ENCODE results near the gene SLC22A25.

The SLC22A25 gene

GRCh38 chr11:63242089-63242781, 1.2 kb downstream of the SLC22A25 start (continued):
- no peak for TF ChIP-seq ZNF704 (tag by site-specific recombination; IDR thresholded peaks at IDR 0.05)
- no peak for TF ChIP-seq PRDM2 (tag by site-specific recombination; IDR thresholded peaks at IDR 0.05; ENCODE audit: borderline replicate concordance)
- no peak for TF ChIP-seq ZNF571 (tag by site-specific recombination; IDR thresholded peaks at IDR 0.05)

GRCh38 chr11:63240791-63241379, 2.5 kb downstream of the SLC22A25 start:
- Histone ChIP-seq H3K36me3 (ENCODE audit: control insufficient read depth in 2 of 2, insufficient read depth in 1 of 2, low read length in 2 of 2) (no peaks in the 10 kb centered on the region), H3K9me3 (ENCODE audit: control insufficient read depth, insufficient read depth, low read depth, low read length) (no peaks in the 10 kb centered on the region), H3K4me1 (ENCODE audit: control insufficient read depth, insufficient read depth, low read length) (no peaks in the 10 kb centered on the region), H3K4me3 (ENCODE audit: low read depth, low read length) (no peak overlapping the region), H3K27ac (ENCODE audit: extremely low read depth, low read depth, low read length) (no peak overlapping the region)
- ChIA-PET POLR2A (no interaction called here), CTCF (no interaction called here)
- no peak for TF ChIP-seq GLIS2 (tag by site-specific recombination; IDR thresholded peaks at IDR 0.05)
- no peak for TF ChIP-seq ZNF423 (tag by site-specific recombination; IDR thresholded peaks at IDR 0.05)
- TF ChIP-seq ZNF350 (tag by site-specific recombination; IDR thresholded peaks at IDR 0.05), result no peak
- no peak for TF ChIP-seq GLI2 (tag by site-specific recombination; IDR thresholded peaks at IDR 0.05; ENCODE audit: borderline replicate concordance, low read depth)

- H3K9me3 ChIP-seq (ENCODE audit: control insufficient read depth, insufficient read depth, low read depth, low read length), result no peaks in the 10 kb centered on the region
- no peaks in the 10 kb centered on the region for H3K4me1 ChIP-seq (ENCODE audit: control insufficient read depth, insufficient read depth, low read length)
- CTCF ChIA-PET, result no interaction called here
- no peaks in the 10 kb centered on the region for H3K36me3 ChIP-seq (ENCODE audit: control insufficient read depth in 2 of 2, insufficient read depth in 1 of 2, low read length in 2 of 2)
- POLR2A ChIA-PET, result no interaction called here
- H3K4me3 ChIP-seq (ENCODE audit: low read depth, low read length), result no peak overlapping the region
- H3K27ac ChIP-seq (ENCODE audit: extremely low read depth, low read depth, low read length), result no peak overlapping the region
- TF ChIP-seq ZNF404 (tag by site-specific recombination; IDR thresholded peaks at IDR 0.05), result no peak
- TF ChIP-seq ZNF513 (tag by site-specific recombination; IDR thresholded peaks at IDR 0.05), result no peak
- TF ChIP-seq KLF16 (tag by site-specific recombination; IDR thresholded peaks at IDR 0.05), result no peak
- TF ChIP-seq ZNF335 (tag by site-specific recombination; conservative IDR thresholded peaks at IDR 0.05), result no peak
- no peak for TF ChIP-seq SP2 (tag by site-specific recombination; IDR thresholded peaks at IDR 0.05)
- no peak for TF ChIP-seq ZNF571 (tag by site-specific recombination; IDR thresholded peaks at IDR 0.05)
- no peak for TF ChIP-seq ZSCAN16 (tag by site-specific recombination; IDR thresholded peaks at IDR 0.05)
- no peak for TF ChIP-seq ZXDB (tag by site-specific recombination; IDR thresholded peaks at IDR 0.05)
- no peak for TF ChIP-seq REPIN1 (tag by site-specific recombination; IDR thresholded peaks at IDR 0.05; ENCODE audit: low read depth)
- TF ChIP-seq ZNF324 (tag by site-specific recombination; IDR thresholded peaks at IDR 0.05), result no peak
- no peak for TF ChIP-seq ZNF629 (tag by site-specific recombination; IDR thresholded peaks at IDR 0.05)
- no peak for TF ChIP-seq ZNF555 (tag by site-specific recombination; conservative IDR thresholded peaks at IDR 0.05)
- no peak for TF ChIP-seq ZBTB21 (tag by site-specific recombination; IDR thresholded peaks at IDR 0.05)
- no peak for TF ChIP-seq ZIC2 (tag by site-specific recombination; IDR thresholded peaks at IDR 0.05)
- no peak for TF ChIP-seq SETDB1 (IDR thresholded peaks at IDR 0.05; ENCODE audit: insufficient read length, low read length)
- no peak for TF ChIP-seq TCF7L2 (IDR thresholded peaks at IDR 0.05; ENCODE audit: borderline replicate concordance, low read depth, low read length)
Measured at GRCh38 chr11:63240098-63240497, 3.3 kb downstream of the SLC22A25 start.

Measured in HEK293 (cell line).